ENCODE measurements around the gene BMF.

The BMF gene

DNA sequence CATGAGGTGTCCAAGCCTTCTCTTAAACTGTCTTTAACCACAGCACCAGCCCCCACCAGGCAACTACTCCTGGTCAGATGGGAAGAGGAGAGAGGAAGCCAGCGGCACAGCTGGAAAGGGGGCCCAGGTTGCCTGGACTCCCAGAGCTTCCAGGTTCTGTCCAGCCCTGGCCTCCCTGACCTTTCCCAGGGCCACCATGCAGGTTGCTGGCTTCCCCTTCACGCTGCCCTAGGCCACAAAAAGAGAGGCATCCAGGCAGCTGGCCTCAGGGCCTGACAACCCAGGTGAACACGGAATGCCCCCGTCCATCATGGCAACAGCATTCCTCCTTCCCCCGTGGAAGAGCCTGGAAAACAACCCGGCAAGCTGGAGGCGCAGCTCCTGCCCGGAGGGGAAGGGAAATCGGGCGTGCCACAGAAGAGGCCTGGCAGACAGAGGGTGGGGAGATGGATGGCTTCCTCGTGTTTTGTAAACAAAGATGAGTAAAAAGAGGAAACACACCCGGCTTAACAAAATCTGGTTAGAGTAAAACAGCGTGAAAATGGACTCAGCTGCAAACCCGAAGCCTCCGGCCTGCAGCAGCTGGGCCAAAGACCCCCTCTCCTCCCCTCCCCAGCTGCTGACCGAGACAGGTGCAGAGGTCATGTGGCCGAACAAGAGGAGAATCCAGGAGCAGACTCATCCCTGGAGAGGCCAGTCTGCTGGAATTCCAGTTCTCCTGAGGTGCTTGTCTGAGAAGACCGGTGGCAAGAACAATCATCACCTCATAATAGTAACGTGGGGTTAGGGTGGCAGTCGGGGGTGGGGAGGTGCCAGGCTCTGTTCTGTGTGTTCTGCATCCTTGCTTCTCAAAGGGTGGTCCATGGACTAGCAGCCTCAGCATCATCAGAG, 15.5 kb downstream of the BMF start:
- TF ChIP-seq, protein P1, sequence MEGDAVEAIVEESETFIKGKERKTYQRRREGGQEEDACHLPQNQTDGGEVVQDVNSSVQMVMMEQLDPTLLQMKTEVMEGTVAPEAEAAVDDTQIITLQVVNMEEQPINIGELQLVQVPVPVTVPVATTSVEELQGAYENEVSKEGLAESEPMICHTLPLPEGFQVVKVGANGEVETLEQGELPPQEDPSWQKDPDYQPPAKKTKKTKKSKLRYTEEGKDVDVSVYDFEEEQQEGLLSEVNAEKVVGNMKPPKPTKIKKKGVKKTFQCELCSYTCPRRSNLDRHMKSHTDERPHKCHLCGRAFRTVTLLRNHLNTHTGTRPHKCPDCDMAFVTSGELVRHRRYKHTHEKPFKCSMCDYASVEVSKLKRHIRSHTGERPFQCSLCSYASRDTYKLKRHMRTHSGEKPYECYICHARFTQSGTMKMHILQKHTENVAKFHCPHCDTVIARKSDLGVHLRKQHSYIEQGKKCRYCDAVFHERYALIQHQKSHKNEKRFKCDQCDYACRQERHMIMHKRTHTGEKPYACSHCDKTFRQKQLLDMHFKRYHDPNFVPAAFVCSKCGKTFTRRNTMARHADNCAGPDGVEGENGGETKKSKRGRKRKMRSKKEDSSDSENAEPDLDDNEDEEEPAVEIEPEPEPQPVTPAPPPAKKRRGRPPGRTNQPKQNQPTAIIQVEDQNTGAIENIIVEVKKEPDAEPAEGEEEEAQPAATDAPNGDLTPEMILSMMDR (IDR thresholded peaks at IDR 0.05; ENCODE audit: insufficient read depth, low read depth, low read length, missing control alignments), result no peak
- peak; percentile 38 for DNase-seq (ENCODE audit: low read depth)
- H3K4me3 ChIP-seq (ENCODE audit: low read depth, low read length), result no peak overlapping the region

- DNase-seq (ENCODE audit: low read depth), result no peak
- TF ChIP-seq, protein P1 (IDR thresholded peaks at IDR 0.05; ENCODE audit: insufficient read depth, low read depth, low read length, missing control alignments), result no peak
- no peak overlapping the region for H3K4me3 ChIP-seq (ENCODE audit: low read depth, low read length)
Measured at GRCh38 chr15:40092256-40092978, 16.3 kb downstream of the BMF start.

GRCh38 chr15:40091861-40092255, 16.8 kb downstream of the BMF start:
- H3K4me3 ChIP-seq (ENCODE audit: low read depth, low read length), result no peak overlapping the region
- TF ChIP-seq, protein P1 (IDR thresholded peaks at IDR 0.05; ENCODE audit: insufficient read depth, low read depth, low read length, missing control alignments), result no peak
- DNase-seq (ENCODE audit: low read depth), result no peak

GRCh38 chr15:40090774-40091455, 17.8 kb downstream of the BMF start:
- no peak for DNase-seq (ENCODE audit: low read depth)
- TF ChIP-seq, protein P1 (IDR thresholded peaks at IDR 0.05; ENCODE audit: insufficient read depth, low read depth, low read length, missing control alignments), result no peak
- no peak overlapping the region for H3K4me3 ChIP-seq (ENCODE audit: low read depth, low read length)

- no peak overlapping the region for H3K4me3 ChIP-seq (ENCODE audit: low read depth, low read length)
- TF ChIP-seq, protein P1 (IDR thresholded peaks at IDR 0.05; ENCODE audit: insufficient read depth, low read depth, low read length, missing control alignments), result no peak
- no peak for DNase-seq (ENCODE audit: low read depth)
Measured at GRCh38 chr15:40088929-40089755, 19.5 kb downstream of the BMF start.

Data from GM12865 (cell line).